Common myeloid progenitor, CD34-positive (primary cell): ENCODE data around the gene CNN2.

Experiments
- CTCF ChIA-PET: fragments of 350-600 bp; sonication (Branson Sonifier 250); formaldehyde crosslinking; loops from one replicate; lab custom pipeline; 2021; ENCODE audit warnings: antibody characterized with exemption; lab: Charles Lee
- POLR2A ChIA-PET: fragments of 350-600 bp; sonication (Branson Sonifier 250); formaldehyde crosslinking; loops from one replicate; lab custom pipeline; 2021; ENCODE audit warnings: antibody characterized with exemption; lab: Charles Lee
- DNase-seq, 3 donors: peaks; one replicate each; pipeline versions ENCODE4 v3.0.0 to v3.0.0-alpha.2; 2013
- H3K27ac ChIP-seq, 2 experiments: 1 replicate in 1 of 2; 2 replicates in 1 of 2; pipeline ENCODE4 v1.7.0; 2013; ENCODE audit warnings: inconsistent platforms in 2 of 2, low read length in 2 of 2, mild to moderate bottlenecking in 2 of 2, low read depth in 1 of 2, moderate library complexity in 1 of 2; ENCODE audit not compliant: severe bottlenecking in 2 of 2, insufficient read depth in 1 of 2, poor library complexity in 1 of 2
- H3K27me3 ChIP-seq, 5 experiments: replicated peaks in 2 of 5; 1 replicate in 3 of 5; 2 replicates in 2 of 5; pipeline versions ENCODE4 v1.6.1 to v1.7.0; 2013; ENCODE audit warnings: low read length in 4 of 5, mild to moderate bottlenecking in 2 of 5, moderate library complexity in 2 of 5, inconsistent platforms in 1 of 5; ENCODE audit not compliant: insufficient read depth in 5 of 5, control insufficient read depth in 4 of 5
- H3K36me3 ChIP-seq, 4 experiments: 1 replicate in 2 of 4; 2 replicates in 2 of 4; pipeline versions ENCODE4 v1.6.1 to v1.7.0; 2013; ENCODE audit warnings: low read length in 3 of 4, control low read depth in 1 of 4, mild to moderate bottlenecking in 1 of 4; ENCODE audit not compliant: control insufficient read depth in 4 of 4, insufficient read depth in 4 of 4
- H3K4me1 ChIP-seq, 4 experiments: 1 replicate in 3 of 4; 2 replicates in 1 of 4; pipeline versions ENCODE4 v1.6.1 to v1.7.1; 2013; ENCODE audit warnings: low read length in 3 of 4, mild to moderate bottlenecking in 3 of 4, control low read depth in 1 of 4, inconsistent platforms in 1 of 4, moderate library complexity in 1 of 4; ENCODE audit not compliant: control insufficient read depth in 4 of 4, insufficient read depth in 4 of 4; ENCODE audit errors: control extremely low read depth in 1 of 4
- H3K4me3 ChIP-seq, 7 experiments: 1 replicate in 4 of 7; 2 replicates in 3 of 7; pipeline versions ENCODE4 v1.5.1 to v1.7.0; 2013; ENCODE audit warnings: mild to moderate bottlenecking in 7 of 7, low read length in 6 of 7, moderate library complexity in 6 of 7, inconsistent platforms in 2 of 7, low read depth in 2 of 7, control low read depth in 1 of 7; ENCODE audit not compliant: insufficient read depth in 4 of 7, control insufficient read depth in 1 of 7; ENCODE audit errors: extremely low read depth in 1 of 7
- H3K9me3 ChIP-seq, 5 experiments: 1 replicate in 4 of 5; 2 replicates in 1 of 5; pipeline versions ENCODE4 v1.6.1 to v1.7.1; 2013; ENCODE audit warnings: low read length in 4 of 5, mild to moderate bottlenecking in 2 of 5, inconsistent platforms in 1 of 5, low read depth in 1 of 5, moderate library complexity in 1 of 5; ENCODE audit not compliant: control insufficient read depth in 4 of 5, insufficient read depth in 2 of 5; ENCODE audit errors: control extremely low read depth in 1 of 5
- WGBS: methylation state at CpG from one replicate; pipeline ENCODE4 v1.1.5; 2013; ENCODE audit not compliant: insufficient coverage; 5-methylcytosine and 5-hydroxymethylcytosine counted together

Gene CNN2

DNA sequence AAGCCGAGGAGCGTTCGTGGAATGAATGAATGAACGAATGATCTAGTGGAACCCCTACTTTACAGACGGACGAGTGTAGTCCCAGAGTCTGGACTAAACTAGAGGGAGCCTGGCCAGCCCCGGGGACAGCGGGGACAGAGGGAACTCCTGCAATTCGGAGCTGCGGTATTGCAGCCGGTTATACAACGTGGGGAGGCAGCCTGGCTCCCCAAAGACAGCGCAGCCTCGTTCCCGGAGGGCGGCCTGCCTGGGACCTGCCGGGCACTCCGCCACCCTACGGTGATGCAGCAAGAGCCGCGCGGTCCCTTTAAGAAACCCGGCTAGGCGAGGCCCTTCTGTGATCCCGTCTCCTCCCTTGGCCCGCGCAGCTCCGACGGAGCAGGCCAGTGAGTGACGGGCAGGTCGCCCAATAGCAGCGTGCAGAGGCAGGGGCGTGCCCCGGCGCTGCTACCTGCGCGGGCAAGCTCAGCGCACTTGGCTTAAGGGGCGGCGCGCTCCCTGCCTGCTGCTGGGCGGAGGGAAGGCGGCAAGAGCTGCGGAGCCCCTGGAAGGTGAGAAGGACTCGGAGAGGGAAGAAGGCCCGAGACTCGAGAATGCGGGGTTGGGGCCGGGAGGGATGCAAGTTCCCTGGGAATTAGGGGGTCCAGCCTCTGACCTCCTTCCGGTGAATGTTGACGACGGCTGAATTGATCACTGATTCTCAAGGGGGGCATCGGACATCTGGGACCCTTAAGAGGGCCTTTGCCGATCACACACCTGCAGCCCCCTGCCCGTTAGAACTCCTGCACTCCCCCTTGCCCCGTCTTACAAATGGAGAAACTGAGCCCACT, 13.5 kb downstream of the CNN2 start, which contains the start of gene ABCA7:
ABCA7 (plus strand) TSS at position 462 of the 830 bp plus-strand sequence. CDS start 1,255 bp downstream, outside the sequence.
- DNase-seq: peak; percentile 97 to 99 (median 98)
- H3K9me3 ChIP-seq: no peaks in the 10 kb centered on the region
- H3K36me3 ChIP-seq: peaks cover 0 to 30% (median 12%) of the 10 kb centered on the region in 4 experiments
- ChIA-PET POLR2A (interaction anchor here (0.8 to 1.4 kb wide), 4 partner anchors 13 to 27 kb away, joined by 3 read pairs; partner anchors contain the start of genes ARHGAP45, CNN2 and RNU6-2), CTCF (interaction anchor here (1.0 to 7.2 kb wide), 3 partner anchors 12 to 49 kb away, joined by 3 to 44 read pairs (median 18); partner anchors contain the start of genes ARHGAP45 and CNN2)
- WGBS: 3% methylated on average over 55 of the region's 56 CpGs
- H3K27ac ChIP-seq: no peak within 1 kb of the TSS
- peak within 1 kb of the TSS; percentile 23 to 80 (median 74) for H3K4me3 ChIP-seq
- no peaks in the 10 kb centered on the region for H3K27me3 ChIP-seq
- H3K4me1 ChIP-seq: peaks cover 6 to 46% (median 44%) of the 10 kb centered on the region in 4 experiments

GRCh38 chr19:1040476-1041271, 14.3 kb downstream of the CNN2 start:
- CTCF ChIA-PET: interaction anchor here (0.8 to 7.2 kb wide), 5 partner anchors 13 to 25 kb away, joined by 3 to 44 read pairs (median 4); partner anchors contain the start of genes ARHGAP45 and CNN2
- H3K36me3 ChIP-seq: peaks cover 0 to 27% (median 10%) of the 10 kb centered on the region in 4 experiments
- peaks cover 6 to 46% (median 44%) of the 10 kb centered on the region in 4 experiments for H3K4me1 ChIP-seq

GRCh38 chr19:1041272-1041834, 14.9 kb downstream of the CNN2 start:
- DNase-seq: no peak
- peak overlapping the region in 6 of 7 experiments; percentile 33 to 80 (median 76) for H3K4me3 ChIP-seq
- H3K27ac ChIP-seq: no peak overlapping the region
- H3K27me3 ChIP-seq: no peaks in the 10 kb centered on the region
- H3K36me3 ChIP-seq: peaks cover 0 to 27% (median 5%) of the 10 kb centered on the region in 4 experiments
- ChIA-PET POLR2A (interaction anchor here (1.6 kb wide), 1 partner anchor 24 kb away, joined by 4 read pairs; no protein-coding TSS in a partner anchor), CTCF (interaction anchor here (0.8 to 7.2 kb wide), 4 partner anchors 13 to 23 kb away, joined by 3 to 44 read pairs (median 4); partner anchors contain the start of gene CNN2)
- peaks cover 6 to 46% (median 44%) of the 10 kb centered on the region in 4 experiments for H3K4me1 ChIP-seq
- WGBS: 52% methylated on average over 25 of the region's 26 CpGs
- H3K9me3 ChIP-seq: no peaks in the 10 kb centered on the region

More at GRCh38 chr19:1040476-1041271, 14.3 kb downstream of the CNN2 start:
- peak; percentile 88 to 93 (median 93) for DNase-seq
- 3% methylated on average over 25 of the region's 27 CpGs for WGBS
- H3K4me3 ChIP-seq: peak overlapping the region; percentile 23 to 80 (median 74)
- no peaks in the 10 kb centered on the region for H3K27me3 ChIP-seq
- no peaks in the 10 kb centered on the region for H3K9me3 ChIP-seq
- H3K27ac ChIP-seq: no peak overlapping the region
- POLR2A ChIA-PET: interaction anchor here (0.8 to 1.6 kb wide), 2 partner anchors 14 to 24 kb away, joined by 3 to 4 read pairs; no protein-coding TSS in a partner anchor

DNA sequence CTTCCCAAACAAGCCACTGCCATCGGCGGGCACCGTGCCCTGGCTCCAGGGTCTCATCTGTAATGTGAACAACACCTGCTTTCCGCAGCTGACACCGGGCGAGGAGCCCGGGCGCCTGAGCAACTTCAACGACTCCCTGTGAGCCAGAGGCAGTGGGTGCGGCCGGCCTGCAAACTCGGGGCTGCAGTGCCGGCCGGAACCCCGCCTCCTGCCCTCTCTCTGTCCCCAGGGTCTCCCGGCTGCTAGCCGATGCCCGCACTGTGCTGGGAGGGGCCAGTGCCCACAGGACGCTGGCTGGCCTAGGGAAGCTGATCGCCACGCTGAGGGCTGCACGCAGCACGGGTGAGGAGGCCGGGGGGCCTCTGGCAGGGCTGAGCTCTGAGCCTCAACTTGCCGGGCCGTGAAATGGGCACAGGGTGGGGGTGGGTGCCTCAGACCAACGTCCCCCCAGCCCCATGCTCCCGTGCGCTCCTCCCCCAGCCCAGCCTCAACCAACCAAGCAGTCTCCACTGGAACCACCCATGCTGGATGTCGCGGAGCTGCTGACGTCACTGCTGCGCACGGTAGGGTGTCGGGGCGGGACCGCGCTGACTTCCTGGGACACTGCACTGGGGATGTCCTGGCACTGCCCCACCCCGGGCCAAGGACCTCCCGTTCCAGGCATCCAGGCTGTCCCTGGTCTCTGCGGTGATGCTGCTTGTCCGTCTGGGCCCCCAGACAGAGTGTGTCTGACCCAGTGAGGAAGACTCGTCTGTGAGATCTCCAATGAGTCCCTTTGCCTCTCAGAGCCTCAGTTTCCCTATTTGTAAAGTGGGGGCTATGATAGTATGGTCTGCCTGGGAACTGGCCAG, 15.7 kb downstream of the CNN2 start:
- no peaks in the 10 kb centered on the region for H3K27me3 ChIP-seq
- peaks cover 6 to 47% (median 43%) of the 10 kb centered on the region in 4 experiments for H3K4me1 ChIP-seq
- POLR2A ChIA-PET: interaction anchor here (1.6 kb wide), 1 partner anchor 23 kb away, joined by 4 read pairs; no protein-coding TSS in a partner anchor
- H3K36me3 ChIP-seq: peaks cover 0 to 30% (median 2%) of the 10 kb centered on the region in 4 experiments
- CTCF ChIA-PET: interaction anchor here (1.0 to 7.2 kb wide), 2 partner anchors 14 to 15 kb away, joined by 3 to 44 read pairs; partner anchors contain the start of gene CNN2
- DNase-seq: no peak
- no peak overlapping the region for H3K27ac ChIP-seq
- H3K9me3 ChIP-seq: no peaks in the 10 kb centered on the region
- H3K4me3 ChIP-seq: no peak overlapping the region
- 94% methylated on average over 34 of the region's 43 CpGs for WGBS

DNA sequence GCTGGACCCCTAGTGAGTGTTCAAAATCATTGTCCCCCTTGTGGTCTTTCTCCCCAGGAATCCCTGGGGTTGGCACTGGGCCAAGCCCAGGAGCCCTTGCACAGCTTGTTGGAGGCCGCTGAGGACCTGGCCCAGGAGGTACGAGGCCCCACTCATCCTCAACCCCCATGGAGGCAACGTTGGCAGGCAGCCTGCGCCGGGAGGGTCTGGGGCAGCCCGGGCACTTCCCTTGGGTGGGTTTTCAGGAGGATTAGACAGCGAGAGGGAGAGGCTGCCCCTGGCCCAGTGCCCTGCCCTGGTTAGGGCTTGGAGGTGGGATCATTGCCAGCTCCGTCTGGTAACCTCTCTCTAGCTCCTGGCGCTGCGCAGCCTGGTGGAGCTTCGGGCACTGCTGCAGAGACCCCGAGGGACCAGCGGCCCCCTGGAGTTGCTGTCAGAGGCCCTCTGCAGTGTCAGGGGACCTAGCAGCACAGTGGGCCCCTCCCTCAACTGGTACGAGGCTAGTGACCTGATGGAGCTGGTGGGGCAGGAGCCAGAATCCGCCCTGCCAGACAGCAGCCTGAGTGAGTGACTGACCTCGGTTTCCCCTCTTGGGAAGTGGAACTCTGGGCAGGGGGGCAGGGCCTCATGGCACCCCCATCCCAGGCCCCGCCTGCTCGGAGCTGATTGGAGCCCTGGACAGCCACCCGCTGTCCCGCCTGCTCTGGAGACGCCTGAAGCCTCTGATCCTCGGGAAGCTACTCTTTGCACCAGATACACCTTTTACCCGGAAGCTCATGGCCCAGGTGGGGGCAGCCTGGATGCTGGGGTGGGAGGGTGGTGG, 16.5 kb downstream of the CNN2 start:
- peaks cover 0 to 30% (median 2%) of the 10 kb centered on the region in 4 experiments for H3K36me3 ChIP-seq
- peaks cover 6 to 44% (median 37%) of the 10 kb centered on the region in 4 experiments for H3K4me1 ChIP-seq
- no peak overlapping the region for H3K4me3 ChIP-seq
- no peaks in the 10 kb centered on the region for H3K27me3 ChIP-seq
- POLR2A ChIA-PET: no interaction called here
- CTCF ChIA-PET: interaction anchor here (1.3 kb wide), 1 partner anchor 22 kb away, joined by 3 read pairs; no protein-coding TSS in a partner anchor
- H3K9me3 ChIP-seq: no peaks in the 10 kb centered on the region
- WGBS: 96% methylated on average over 15 of the region's 23 CpGs
- H3K27ac ChIP-seq: no peak overlapping the region
- DNase-seq: no peak
